SH-SY5Y (cell line): ENCODE results near the gene CACNB1.

Experiments used
- GATA2 ChIP-seq: IDR thresholded peaks from 2 replicates; pipeline ENCODE4 v1.6.1; 2011; ENCODE audit warnings: mild to moderate bottlenecking, low read depth, low read length
- GATA3 ChIP-seq: IDR thresholded peaks from 2 replicates; pipeline ENCODE4 v1.6.1; 2011; ENCODE audit warnings: low read depth, mild to moderate bottlenecking, low read length, moderate library complexity

CACNB1 gene

DNA sequence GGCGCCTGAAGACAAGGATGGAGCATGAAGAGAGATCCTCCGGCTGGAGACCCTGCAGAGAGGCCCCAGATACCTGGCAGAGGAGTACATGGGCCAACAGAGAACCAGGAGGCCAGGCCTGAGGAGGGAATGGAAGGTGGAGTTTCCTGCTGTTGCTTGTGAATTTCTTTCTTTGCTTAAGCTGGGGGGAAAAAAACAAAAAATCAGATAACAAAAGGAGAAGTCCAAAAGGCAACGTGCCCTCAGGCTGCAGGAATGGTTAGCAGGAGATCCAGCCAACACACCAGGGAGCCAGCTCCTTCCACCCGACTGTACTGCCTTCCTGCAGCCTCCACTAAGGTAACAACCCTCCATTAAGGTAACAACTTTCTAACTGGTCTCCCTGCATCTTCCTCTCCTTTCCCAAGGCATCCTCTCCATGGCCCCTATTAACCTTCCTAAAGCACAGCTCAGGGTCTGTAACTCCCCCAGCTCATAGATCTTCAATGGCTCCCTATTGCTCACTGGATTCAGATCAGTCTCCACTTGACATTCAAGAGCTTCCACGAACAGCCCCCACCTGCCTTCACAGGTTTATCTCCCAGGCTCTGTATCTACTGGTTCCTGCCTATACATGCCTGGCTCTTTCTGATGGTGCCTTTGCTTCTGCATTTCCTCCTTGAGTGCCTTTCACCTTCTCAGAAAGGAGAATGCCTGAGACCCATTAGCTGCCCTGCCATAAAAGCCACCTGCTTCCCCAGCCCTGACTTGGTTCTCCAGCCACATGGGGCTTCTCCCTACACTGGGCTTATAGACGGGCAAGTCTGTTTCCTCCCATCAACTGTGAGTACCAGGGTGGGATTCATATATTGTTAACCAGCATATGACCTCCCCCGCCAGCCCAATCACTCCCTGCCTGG, 30.8 kb downstream of the CACNB1 start:
- TF ChIP-seq GATA3: no peak
- TF ChIP-seq GATA2: no peak

DNA sequence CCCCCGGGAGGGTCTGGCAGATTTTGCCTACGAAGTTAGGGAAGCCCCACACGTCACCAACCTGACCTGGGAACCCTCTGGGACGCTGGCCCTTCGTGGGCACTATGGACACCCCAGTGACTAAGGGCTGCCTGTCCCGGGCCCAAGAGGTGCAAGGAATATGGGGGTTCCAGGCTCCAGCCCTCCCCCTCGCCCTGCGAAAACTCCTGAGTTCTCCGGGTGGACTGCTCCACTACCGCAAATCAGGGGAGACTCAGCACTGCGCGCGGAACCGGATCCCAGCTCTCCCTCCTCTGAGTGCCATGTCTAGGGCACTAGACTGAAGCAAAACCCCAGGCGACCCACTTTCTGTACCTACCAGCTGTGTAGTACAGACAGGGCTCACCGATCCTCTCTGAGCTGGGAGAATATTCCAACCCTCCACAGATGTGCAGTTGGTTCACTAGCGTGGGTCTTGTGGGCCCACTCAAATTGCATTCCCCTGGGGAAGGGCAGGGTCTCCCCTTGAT, 31.6 kb downstream of the CACNB1 start, which contains the start of gene ARL5C:
TSS of gene ARL5C (minus strand) at position 321 of the 509 bp plus-strand sequence. CDS start 401 bp downstream, outside the sequence.
- no peak for TF ChIP-seq GATA3
- TF ChIP-seq GATA2: no peak

DNA sequence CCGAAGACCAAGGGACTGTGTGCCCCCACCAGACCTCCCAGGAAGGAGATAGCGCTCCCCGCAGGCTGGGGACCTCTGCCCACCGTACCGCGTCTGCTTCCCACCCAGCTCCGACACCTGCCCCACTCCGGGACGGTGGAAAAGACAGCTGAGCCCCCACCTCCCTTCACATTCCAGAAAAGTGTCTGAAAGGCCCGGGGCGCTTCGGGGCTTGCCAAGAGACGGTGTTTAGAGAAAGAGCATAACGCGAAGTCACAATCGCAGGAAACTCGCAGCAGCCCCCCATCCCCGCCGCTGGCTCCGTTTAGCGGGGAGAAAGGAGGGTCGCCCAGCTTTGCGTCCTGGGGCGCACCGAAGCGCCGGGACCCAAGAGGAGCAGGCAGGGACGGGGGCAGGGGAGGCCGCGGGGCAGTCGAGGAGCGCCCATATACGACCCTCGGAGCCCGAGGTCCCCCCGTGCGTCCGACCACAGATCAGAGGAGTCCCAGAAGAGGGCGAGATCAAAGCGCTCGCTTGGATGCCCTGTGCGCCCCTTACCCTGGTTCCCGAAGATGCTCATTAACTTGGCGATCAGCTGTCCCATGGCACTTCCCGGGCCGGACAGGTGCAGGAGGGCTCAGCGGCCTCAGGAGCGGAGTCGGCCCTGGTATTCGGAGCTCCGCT, 32.2 kb downstream of the CACNB1 start:
- TF ChIP-seq GATA3 (no peak), GATA2 (no peak)

DNA sequence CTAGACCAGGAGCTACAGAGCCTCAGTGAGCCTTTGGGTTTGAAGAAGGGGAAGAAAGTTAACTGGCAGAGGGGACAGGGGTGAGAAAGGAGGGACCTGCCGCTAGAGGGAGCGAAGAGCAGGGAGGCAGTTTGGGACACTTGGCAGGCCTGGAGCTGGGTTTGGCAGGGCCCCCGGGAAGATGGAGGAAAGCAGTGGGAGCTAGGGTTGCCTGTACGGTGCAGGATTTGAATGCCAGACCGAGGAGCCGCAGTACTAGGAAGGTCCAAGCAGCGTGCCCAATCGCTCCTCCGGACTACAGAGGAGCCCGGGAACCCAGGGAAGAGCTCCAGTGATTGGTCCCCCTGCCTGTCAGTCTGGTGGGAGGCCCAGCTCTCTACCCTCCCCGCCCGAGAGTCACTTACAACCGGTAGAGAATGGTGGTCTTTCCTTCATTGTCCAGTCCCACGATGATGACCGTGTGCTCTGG, 32.8 kb downstream of the CACNB1 start:
- TF ChIP-seq GATA3 (no peak), GATA2 (no peak)

DNA sequence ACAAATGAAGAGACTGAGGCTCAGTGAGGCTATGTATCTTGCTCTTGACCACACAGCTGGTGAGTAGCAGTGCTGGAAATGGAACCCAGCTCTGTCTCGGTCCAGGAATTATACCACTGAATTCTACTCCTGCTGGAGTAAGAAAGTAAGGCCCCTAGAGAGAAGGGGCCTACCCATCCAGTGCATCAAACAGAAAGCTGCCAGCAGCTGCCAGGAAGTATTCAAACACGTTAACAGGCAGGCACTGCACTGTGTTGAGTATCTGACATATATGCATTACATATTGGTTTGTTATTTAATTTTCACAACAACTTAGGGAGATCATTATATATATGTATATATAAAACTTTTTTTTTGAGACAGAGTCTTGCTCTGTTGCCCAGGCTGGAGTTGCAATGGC, 35.5 kb downstream of the CACNB1 start:
- TF ChIP-seq GATA2 (no peak), GATA3 (no peak)

DNA sequence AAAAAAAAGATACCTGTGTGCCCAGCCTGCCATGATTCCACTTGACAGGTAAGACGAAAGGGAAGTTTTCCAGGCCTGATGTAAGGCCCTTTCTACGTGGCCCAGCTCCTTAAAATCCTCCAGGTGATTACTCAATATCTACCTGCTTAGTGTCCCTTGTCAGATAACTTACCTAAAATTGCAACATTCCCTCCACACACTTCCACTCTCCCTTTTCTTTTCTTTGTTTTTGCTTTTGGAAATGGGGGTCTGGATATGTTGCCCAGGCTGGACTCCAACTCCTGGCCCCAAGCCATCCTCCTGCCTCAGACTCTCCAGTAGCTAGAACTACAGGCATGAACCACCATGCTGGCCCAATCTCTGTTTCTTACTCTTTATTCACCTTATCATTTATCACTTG, 38.8 kb downstream of the CACNB1 start:
- TF ChIP-seq GATA2 (no peak), GATA3 (no peak)

DNA sequence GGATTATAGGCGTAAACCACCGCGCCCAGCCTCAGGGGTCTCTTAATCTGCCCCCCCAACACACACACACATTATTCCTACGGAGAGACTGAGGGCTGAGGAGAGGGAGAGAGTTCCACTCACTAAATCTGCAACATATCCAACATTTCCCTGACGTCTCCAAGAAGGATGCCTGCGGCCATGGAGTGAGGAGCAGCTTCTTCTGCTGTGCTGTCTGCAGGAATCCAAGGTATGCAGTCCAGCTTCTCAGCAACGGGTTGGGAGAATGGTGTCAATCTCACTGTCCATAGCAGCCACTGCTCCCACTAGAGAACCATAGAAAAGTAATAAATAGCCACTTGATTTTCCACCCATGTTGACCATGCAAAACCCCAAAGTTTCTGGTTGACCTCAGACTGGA, 41.0 kb downstream of the CACNB1 start:
- TF ChIP-seq GATA3 (no peak), GATA2 (no peak)

DNA sequence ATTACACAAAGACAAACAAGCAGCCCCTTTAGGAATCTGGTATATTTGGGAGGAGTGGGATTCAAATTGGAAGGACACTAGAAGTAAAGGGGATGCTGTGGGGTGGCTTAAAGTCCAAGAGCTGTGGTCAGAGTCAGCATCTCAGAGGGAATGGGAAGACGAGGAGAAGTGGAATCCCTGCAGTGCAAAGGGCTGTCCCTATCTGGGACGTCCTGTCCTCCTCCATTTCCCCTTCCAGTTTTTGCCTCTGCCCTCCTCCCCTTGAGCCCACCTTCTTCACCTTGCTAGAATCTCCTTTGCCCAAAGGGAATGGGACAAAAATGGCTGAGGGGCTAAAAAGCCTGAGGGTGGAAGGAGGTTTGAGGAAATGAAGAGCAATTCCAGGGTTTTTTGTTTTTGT, 41.8 kb downstream of the CACNB1 start:
- TF ChIP-seq GATA2 (no peak), GATA3 (no peak)

DNA sequence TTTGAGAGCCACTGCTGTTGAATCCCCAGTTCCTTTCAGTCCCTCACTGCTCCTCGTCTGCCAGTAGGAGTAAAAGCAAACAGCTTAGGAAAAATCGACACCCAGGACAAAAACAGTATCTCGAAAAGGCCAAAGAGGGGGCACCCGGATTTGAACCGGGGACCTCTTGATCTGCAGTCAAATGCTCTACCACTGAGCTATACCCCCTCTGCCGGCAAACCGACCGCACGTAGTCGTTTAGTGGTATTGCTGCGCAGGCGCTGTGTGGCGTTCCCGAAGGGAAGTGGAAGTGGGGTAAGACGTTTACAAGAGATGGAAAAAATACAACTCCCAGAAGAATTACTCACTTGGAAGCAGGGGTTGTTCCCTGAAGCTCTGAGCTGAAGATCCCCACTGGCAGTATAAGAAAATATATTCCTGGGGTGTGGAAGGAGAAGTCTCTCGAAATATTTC, 43.8 kb downstream of the CACNB1 start:
- TF ChIP-seq GATA2 (no peak), GATA3 (no peak)

DNA sequence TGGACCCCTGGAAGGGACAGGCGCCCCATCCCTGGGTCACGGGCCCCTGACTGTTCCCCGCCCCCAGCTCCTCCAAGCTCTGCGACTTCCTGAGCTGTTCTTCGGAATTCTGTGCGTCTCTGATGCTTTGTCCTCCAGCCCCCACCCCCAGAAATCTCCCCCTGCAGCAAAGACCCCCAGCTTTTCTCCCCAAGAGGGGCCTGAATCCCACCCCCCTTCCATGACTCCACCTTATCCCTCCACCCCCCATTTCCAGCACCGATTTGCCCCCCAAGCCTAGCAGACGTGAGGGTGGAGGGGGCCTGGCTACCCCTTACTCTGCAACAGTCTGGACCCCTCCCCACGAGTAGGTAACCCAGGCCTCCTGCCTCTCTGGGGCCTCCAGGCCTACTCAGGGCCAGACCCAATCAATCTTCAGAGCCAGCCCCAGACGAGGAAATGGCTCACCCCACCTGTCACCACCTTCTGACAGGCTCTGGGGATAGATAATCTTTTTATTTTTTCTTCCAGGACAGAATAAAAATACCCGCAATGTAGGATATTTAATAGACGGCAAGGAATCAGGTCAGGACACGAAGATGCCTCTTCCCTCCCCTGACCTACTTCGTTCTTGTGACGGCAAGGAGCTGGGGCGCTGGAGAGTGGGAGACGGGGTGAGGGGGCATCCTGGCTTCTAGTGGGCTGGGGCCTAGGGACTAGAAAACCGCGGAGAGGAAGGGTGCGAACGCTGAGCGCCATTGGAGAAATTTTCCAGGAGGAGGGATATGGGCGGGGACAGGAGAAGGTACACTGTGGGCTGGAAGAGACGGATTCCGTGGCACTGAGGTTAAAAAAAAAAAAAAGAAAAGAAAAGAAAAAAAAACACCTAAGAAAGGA, 45.3 kb downstream of the CACNB1 start:
- no peak for TF ChIP-seq GATA2
- no peak for TF ChIP-seq GATA3

DNA sequence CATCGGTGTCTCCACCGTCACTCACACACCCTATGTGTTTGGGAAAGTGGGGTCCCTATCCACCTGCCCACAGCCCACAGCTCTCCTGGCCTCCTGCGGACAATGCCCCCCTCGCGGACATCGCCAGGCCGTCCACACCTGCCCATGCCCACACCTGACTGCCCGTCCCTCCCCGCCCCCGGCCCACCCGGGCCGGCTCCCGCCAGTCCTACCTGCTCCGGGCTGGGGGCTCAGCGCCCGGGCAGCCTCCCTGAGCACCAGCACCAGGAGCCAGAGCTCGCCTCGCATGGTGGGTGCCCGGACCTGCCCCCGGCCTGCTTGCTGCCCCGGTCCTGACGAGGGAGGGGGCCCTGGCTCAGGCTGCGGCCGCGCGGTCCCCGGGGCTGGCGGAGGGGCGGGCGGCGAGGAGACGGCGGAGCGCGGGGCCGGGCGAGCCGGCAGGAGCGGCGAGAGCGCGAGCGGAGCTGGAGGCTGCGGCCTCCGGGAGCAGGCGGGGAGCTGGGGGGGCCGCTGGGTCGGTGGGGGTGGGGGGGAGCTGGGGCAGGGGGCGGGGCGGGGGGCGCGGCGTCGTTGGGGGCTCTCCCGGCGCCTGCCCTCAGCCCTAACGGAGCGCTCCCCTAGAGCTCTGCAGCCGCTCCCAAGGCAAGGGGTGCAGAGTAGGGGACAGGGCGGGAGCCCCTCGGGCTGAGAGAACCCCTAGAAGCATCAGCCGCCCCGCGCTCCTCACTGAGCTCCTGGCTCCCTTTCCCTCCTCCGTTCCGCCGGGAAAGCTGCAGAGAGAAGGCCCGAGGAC, 46.1 kb downstream of the CACNB1 start, which contains the start of gene PLXDC1:
TSS of gene PLXDC1 (minus strand) at position 488 of the 793 bp plus-strand sequence. CDS start at position 288, 200 bp downstream.
- TF ChIP-seq GATA2 (no peak), GATA3 (no peak)

DNA sequence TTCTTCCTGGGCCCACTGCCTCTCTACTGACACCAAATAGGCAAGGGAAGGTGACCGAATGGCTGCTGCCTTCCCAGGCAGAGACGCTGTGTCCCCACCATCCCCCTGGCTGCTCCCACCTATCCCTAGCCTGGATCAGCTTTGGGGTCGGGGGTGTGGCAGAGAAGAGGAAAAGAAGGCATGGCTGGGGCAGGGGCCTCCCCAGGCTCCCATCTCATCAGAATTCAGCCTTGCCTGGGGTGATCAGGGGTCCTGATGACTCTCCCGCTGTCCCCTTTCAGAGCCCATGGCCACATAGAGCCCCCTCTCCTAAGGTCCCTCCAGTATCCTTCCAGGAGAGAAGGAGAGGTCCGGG, 46.7 kb downstream of the CACNB1 start:
- no peak for TF ChIP-seq GATA2
- no peak for TF ChIP-seq GATA3

DNA sequence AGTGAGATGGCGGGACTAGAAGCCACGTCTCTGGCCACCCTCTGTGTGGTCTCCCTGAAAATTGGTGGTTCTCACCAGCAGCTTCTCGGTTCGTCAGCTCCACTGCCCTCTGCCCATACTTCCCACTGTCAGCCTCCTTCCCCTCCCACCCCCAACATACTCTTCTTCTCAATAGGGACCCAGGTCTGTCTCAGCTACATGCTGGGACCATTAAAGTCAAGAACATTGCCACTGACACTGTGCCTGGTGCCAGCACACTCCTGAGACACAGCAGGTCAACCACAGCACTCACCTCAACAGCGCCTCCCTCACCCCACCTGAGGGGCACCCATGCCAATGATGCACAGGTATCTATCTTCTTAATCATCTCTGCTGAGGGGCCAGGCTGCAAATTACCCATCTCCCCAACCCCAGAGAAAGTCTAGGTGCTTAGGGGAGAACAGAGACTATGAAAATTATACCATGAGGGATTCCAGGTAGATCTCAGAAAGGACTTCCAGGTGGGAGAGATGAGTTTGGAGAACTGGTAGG, 47.3 kb downstream of the CACNB1 start:
- TF ChIP-seq GATA3: no peak
